ENCODE measurements around the gene SLC19A1.

The SLC19A1 gene

DNA sequence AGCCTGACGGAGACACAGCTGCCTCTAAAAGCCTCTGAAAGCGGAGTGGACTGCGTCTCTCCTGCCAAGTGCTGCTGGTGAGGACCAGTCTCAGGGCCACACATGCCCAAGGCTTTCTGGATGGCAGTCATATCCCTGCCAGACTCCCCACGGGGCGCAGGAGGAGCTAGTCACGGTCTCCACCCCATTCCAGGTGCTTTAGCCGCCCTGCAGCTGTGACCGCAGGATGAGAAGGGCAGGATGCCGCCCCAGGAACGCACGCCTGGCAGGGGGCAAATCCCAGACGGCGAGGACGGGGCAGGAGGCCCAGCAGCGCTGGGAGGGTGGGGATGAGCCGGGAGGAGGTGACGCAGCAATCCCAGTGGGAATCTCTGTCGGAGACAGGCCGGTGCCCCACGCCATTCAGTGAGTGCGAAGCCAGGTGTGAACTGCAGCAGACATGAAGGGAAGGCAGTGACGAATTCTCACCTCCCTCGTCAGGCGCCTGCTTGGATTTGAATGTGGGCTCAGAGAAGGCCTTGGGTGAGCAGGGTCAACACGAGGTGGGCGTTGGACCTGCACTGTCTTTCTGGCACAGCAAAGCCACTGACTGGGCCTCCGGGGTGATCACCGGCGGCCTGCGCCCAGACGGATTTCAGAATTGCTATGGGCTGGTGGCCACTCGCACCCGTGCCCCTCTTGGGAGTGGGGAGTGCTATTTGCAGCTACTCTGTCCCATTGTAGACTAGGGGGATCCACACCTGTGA, 38.5 kb upstream of the SLC19A1 start:
- no peak for DNase-seq (ENCODE audit: low read depth)
- TF ChIP-seq, protein P1, sequence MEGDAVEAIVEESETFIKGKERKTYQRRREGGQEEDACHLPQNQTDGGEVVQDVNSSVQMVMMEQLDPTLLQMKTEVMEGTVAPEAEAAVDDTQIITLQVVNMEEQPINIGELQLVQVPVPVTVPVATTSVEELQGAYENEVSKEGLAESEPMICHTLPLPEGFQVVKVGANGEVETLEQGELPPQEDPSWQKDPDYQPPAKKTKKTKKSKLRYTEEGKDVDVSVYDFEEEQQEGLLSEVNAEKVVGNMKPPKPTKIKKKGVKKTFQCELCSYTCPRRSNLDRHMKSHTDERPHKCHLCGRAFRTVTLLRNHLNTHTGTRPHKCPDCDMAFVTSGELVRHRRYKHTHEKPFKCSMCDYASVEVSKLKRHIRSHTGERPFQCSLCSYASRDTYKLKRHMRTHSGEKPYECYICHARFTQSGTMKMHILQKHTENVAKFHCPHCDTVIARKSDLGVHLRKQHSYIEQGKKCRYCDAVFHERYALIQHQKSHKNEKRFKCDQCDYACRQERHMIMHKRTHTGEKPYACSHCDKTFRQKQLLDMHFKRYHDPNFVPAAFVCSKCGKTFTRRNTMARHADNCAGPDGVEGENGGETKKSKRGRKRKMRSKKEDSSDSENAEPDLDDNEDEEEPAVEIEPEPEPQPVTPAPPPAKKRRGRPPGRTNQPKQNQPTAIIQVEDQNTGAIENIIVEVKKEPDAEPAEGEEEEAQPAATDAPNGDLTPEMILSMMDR (conservative IDR thresholded peaks at IDR 0.05; ENCODE audit: low read depth, low read length): no peak

DNA sequence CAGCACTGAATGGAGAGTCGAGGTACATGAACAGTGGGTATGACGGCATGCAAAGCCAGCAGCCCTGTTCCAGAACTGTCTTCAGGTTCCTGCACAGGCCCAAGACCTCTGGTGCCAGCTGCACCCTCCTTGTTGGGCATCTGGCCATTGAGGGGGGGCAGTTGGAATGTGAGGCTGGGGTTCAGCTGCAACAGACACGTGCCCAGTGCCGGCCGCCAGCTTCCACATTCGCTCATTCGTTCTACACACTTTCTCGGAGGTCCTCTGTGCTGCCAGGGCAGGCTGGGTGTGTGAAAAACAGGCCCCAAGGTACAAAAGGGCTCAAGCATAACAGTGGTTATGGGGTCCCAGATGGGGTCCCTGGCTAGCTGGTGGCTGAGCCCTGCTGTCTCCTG, 37.9 kb upstream of the SLC19A1 start:
- no peak overlapping the region for H3K4me3 ChIP-seq (ENCODE audit: low read depth, low read length)
- DNase-seq (ENCODE audit: low read depth): no peak
- TF ChIP-seq, protein P1 (conservative IDR thresholded peaks at IDR 0.05; ENCODE audit: low read depth, low read length): no peak

More for the DNA sequence above, 38.5 kb upstream of the SLC19A1 start:
- H3K4me3 ChIP-seq (ENCODE audit: low read depth, low read length): no peak overlapping the region

DNA sequence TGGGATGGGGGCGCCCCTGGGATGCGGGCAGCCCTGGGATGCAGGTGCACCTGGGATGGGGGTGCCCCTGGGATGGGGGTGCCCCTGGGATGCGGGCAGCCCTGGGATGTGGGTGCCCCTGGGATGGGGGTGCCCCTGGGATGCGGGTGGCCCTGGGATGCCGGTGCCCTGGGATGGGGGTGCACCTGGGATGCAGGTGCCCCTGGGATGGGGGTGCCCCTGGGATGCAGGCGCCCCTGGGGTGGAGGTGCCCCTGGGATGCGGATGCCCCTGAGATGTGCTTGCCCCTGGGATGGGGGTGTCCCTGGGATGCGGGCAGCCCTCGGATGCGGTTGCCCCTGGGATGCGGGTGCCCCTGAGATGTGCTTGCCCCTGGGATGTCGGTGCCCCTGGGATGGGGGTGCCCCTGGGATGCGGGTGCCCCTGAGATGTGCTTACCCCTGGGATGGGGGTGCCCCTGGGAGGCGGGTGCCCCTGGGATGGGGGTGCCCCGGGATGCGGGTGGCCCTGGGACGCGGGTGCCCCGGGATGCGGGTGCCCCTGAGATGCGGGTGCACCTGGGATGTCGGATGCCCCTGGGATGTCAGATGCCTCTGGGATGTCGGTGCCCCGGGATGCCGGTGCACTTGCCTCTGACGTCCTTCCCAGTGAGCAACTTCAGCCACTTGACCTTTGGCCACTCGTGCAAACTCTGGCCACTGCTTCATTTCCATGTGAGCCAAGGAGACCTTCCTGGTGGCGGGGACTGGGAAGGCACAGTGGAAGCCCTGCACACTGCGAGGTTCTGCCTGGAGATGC, 37.3 kb upstream of the SLC19A1 start:
- TF ChIP-seq, protein P1 (conservative IDR thresholded peaks at IDR 0.05; ENCODE audit: low read depth, low read length): no peak
- DNase-seq (ENCODE audit: low read depth): no peak
- H3K4me3 ChIP-seq (ENCODE audit: low read depth, low read length): no peak overlapping the region

DNA sequence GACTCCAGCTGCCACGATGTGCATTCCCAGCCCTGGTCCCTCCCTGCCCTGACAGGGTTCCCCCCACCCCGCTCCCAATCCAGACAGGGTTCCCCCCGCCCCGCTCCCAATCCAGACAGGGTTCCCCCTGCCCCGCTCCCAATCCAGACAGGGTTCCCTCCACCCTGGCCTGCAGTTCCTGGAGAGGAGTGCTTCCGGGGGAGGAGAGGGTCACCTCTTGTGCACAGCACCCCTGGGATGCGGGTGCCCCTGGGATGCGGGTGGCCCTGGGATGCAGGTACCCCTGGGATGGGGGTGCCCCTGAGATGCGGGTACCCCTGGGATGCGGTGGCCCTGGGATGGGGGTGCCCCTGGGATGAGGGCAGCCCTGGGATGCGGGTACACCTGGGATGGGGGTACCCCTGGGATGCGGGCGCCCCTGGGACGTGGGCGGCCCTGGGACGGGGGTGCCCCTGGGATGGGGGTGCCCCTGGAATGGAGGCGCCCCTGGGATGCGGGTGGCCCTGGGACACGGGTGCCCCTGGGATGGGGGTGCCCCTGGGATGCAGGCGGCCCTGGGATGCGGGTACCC, 36.7 kb upstream of the SLC19A1 start:
- TF ChIP-seq, protein P1 (conservative IDR thresholded peaks at IDR 0.05; ENCODE audit: low read depth, low read length): no peak
- DNase-seq (ENCODE audit: low read depth): no peak
- H3K4me3 ChIP-seq (ENCODE audit: low read depth, low read length): no peak overlapping the region

DNA sequence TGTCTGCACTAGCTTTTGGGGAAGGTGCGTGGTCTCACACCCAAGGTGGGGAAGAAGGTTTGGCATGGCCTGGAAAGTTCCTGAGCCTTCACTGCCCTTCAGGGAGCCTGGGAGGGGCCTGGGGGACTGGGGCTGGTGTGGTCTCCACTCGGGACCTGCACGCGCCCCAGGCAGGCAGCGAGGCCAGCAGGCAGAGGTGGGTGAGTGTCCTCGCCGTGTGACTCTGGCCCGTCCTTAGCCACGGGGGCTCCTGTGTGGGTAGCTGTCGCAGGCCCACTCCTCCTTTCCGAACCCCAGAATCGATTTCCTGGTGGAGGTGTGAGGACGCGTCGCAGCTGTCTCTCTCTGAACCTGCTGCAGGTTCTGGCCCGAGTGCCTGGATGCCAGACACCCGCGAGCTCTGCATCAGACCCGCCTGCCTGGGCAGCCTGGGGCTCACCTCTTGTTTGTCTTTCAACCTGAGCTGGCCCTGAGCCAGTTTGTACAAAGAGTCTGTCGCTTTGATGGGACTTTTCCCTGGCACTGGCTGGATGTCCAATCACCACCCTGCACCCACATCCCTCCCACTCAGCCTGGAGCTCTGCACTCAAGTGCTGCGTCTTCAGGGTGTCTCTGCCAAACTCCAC, 36.0 kb upstream of the SLC19A1 start:
- TF ChIP-seq, protein P1 (conservative IDR thresholded peaks at IDR 0.05; ENCODE audit: low read depth, low read length): no peak
- H3K4me3 ChIP-seq (ENCODE audit: low read depth, low read length): no peak overlapping the region
- no peak for DNase-seq (ENCODE audit: low read depth)

DNA sequence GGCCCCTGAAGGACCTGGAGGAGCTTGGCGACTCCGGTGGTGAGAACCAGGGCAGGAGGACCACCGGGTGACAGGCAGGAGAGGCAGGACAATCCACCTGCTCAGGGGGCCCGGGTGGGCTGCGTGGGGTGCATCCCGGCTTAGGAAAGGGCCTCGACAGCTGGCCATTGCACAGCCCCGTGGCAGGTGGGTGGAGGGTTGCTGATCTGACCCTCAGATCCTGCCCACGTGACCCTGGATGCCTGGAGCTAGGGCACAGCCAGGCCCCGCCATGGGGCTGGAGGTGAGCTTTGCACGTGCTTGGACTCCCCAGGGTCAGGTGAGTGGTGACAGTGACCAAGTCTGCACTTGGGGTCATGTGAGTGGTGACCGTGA, 35.5 kb upstream of the SLC19A1 start:
- no peak overlapping the region for H3K4me3 ChIP-seq (ENCODE audit: low read depth, low read length)
- DNase-seq (ENCODE audit: low read depth): no peak
- TF ChIP-seq, protein P1 (conservative IDR thresholded peaks at IDR 0.05; ENCODE audit: low read depth, low read length): no peak

Measured in choroid plexus epithelial cell (primary cell).